K562 (cell line): ENCODE results near the gene UPP1.

Source experiments
- CEBPB ChIP-seq: fragments of 450-650 bp; IDR thresholded peaks from 2 replicates; pipeline ENCODE4 v1.6.1; 2016; ENCODE audit warnings: missing genetic modification characterization, missing compliant biosample characterization
- DDX20 ChIP-seq: fragments of 450-650 bp; IDR thresholded peaks from 2 replicates; pipeline ENCODE4 v1.6.1; 2016; ENCODE audit warnings: missing genetic modification characterization, low read depth, mild to moderate bottlenecking, missing compliant biosample characterization, moderate library complexity
- FOS ChIP-seq: IDR thresholded peaks from 3 replicates; pipeline ENCODE4 v1.6.1; 2011; ENCODE audit not compliant: insufficient read length; ENCODE audit errors: extremely low read depth
- NFATC3 ChIP-seq: fragments of 450-650 bp; IDR thresholded peaks from 2 replicates; pipeline ENCODE4 v1.6.1; 2017; ENCODE audit warnings: mild to moderate bottlenecking
- ZZZ3 ChIP-seq: fragments of 450-650 bp; IDR thresholded peaks from 2 replicates; pipeline ENCODE4 v1.6.1; 2016; ENCODE audit warnings: antibody characterized with exemption, mild to moderate bottlenecking, moderate library complexity
- TF ChIP-seq, protein P1 (sequence below): sonication (generic); formaldehyde crosslinking; IDR thresholded peaks from 2 replicates; pipeline ENCODE4 v1.8.1; 2023; ENCODE audit warnings: mild to moderate bottlenecking, missing genetic modification reagents
- TF ChIP-seq, protein P2 (sequence below), 3 experiments: IDR thresholded peaks in 2 of 3; conservative IDR thresholded peaks in 1 of 3; 2 replicates each; pipeline ENCODE4 v1.5.1; 2011 to 2012; ENCODE audit warnings: low read length in 3 of 3, mild to moderate bottlenecking in 3 of 3, control low read depth in 2 of 3, improper control_type of control experiment in 1 of 3, inconsistent platforms in 1 of 3, low read depth in 1 of 3, mixed read lengths in 1 of 3, moderate library complexity in 1 of 3; ENCODE audit not compliant: insufficient read depth in 2 of 3
- TF ChIP-seq, protein P3 (sequence below), 2 experiments: IDR thresholded peaks; 2 replicates each; pipeline ENCODE4 v1.6.1; 2012; ENCODE audit warnings: improper control_type of control experiment in 2 of 2, low read depth in 2 of 2, low read length in 2 of 2, borderline replicate concordance in 1 of 2

DNA sequence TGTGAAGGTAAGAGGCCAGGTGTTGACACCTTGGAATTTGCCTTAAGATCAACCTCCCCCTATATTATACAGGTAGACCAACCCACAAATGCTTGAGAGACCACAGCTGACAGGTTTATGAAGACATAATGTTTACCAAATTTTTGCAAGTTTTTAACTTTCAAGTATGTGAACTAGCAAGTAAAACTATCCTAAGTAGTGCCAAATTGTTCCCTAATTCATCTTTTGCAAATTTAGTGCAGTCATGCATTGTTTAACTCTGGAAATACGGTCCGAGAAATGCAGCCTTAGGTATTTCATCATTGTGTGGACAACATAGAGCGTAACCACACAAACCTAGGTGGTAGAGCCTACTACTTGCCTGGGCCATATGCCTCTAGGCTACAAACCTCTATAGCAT lies 10.7 kb downstream of the UPP1 start:
- TF ChIP-seq DDX20 (tag): no peak
- TF ChIP-seq, protein P1, sequence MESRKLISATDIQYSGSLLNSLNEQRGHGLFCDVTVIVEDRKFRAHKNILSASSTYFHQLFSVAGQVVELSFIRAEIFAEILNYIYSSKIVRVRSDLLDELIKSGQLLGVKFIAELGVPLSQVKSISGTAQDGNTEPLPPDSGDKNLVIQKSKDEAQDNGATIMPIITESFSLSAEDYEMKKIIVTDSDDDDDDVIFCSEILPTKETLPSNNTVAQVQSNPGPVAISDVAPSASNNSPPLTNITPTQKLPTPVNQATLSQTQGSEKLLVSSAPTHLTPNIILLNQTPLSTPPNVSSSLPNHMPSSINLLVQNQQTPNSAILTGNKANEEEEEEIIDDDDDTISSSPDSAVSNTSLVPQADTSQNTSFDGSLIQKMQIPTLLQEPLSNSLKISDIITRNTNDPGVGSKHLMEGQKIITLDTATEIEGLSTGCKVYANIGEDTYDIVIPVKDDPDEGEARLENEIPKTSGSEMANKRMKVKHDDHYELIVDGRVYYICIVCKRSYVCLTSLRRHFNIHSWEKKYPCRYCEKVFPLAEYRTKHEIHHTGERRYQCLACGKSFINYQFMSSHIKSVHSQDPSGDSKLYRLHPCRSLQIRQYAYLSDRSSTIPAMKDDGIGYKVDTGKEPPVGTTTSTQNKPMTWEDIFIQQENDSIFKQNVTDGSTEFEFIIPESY (CRISPR knock-in tag): no peak
- no peak for TF ChIP-seq CEBPB (tag)
- TF ChIP-seq, protein P2, sequence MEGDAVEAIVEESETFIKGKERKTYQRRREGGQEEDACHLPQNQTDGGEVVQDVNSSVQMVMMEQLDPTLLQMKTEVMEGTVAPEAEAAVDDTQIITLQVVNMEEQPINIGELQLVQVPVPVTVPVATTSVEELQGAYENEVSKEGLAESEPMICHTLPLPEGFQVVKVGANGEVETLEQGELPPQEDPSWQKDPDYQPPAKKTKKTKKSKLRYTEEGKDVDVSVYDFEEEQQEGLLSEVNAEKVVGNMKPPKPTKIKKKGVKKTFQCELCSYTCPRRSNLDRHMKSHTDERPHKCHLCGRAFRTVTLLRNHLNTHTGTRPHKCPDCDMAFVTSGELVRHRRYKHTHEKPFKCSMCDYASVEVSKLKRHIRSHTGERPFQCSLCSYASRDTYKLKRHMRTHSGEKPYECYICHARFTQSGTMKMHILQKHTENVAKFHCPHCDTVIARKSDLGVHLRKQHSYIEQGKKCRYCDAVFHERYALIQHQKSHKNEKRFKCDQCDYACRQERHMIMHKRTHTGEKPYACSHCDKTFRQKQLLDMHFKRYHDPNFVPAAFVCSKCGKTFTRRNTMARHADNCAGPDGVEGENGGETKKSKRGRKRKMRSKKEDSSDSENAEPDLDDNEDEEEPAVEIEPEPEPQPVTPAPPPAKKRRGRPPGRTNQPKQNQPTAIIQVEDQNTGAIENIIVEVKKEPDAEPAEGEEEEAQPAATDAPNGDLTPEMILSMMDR (IDR thresholded peaks at IDR 0.05 in 2 of 3, conservative IDR thresholded peaks at IDR 0.05 in 1 of 3; ENCODE audit: insufficient read depth in 2 of 3, low read depth in 1 of 3, low read length in 3 of 3): no peak
- no peak for TF ChIP-seq FOS
- TF ChIP-seq ZZZ3: no peak
- TF ChIP-seq NFATC3: no peak
- TF ChIP-seq, protein P3, sequence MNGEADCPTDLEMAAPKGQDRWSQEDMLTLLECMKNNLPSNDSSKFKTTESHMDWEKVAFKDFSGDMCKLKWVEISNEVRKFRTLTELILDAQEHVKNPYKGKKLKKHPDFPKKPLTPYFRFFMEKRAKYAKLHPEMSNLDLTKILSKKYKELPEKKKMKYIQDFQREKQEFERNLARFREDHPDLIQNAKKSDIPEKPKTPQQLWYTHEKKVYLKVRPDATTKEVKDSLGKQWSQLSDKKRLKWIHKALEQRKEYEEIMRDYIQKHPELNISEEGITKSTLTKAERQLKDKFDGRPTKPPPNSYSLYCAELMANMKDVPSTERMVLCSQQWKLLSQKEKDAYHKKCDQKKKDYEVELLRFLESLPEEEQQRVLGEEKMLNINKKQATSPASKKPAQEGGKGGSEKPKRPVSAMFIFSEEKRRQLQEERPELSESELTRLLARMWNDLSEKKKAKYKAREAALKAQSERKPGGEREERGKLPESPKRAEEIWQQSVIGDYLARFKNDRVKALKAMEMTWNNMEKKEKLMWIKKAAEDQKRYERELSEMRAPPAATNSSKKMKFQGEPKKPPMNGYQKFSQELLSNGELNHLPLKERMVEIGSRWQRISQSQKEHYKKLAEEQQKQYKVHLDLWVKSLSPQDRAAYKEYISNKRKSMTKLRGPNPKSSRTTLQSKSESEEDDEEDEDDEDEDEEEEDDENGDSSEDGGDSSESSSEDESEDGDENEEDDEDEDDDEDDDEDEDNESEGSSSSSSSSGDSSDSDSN (IDR thresholded peaks at IDR 0.05; ENCODE audit: borderline replicate concordance in 1 of 2, low read depth in 2 of 2, low read length in 2 of 2): no peak
